ENCODE measurements around the gene DDOST. TPM values are rescaled to one million over a fixed set of nuclear protein-coding genes. Genes with fewer than 3 reads are reported as not detected.

DDOST gene
- total and polyA plus RNA-seq, 2 experiments from 2014 or later, result 151 to 270 TPM

DNA sequence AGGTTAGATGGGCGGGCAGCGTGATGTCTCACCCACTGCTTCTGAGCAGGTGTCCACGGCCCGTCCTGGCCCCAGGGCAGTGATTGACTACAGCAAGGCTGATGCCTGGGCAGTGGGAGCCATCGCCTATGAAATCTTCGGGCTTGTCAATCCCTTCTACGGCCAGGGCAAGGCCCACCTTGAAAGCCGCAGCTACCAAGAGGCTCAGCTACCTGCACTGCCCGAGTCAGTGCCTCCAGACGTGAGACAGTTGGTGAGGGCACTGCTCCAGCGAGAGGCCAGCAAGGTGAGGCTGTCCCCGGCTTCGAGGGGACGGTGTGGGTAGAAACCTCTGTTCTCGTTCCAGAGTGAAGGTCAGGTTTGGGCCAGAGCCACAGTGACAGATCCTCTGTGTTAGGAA lies 12.2 kb downstream of the DDOST start:
- Mint-ChIP-seq H3K27me3 (ENCODE audit: insufficient read depth, low read depth, poor library complexity) (no peaks in the 10 kb centered on the region), H3K4me3 (no peak overlapping the region), H3K9me3 (no peaks in the 10 kb centered on the region), H3K4me1 (no peaks in the 10 kb centered on the region), H3K27ac (no peak overlapping the region), H3K36me3 (ENCODE audit: low read depth) (peaks cover 48% of the 10 kb centered on the region)
- ATAC-seq (no peak), DNase-seq (ENCODE audit: low spot score) (no peak)
- no peaks in the 10 kb centered on the region for H3K4me1 ChIP-seq (ENCODE audit: insufficient read depth)
- H3K4me2 ChIP-seq, result no peak overlapping the region
- H3K9me2 ChIP-seq (ENCODE audit: insufficient read depth), result no peaks in the 10 kb centered on the region
- H4K20me1 ChIP-seq (replicated peaks; ENCODE audit: insufficient read depth), result peaks cover 8% of the 10 kb centered on the region; the same call in 1 of the 2 replicates
- H2AFZ ChIP-seq, result no peak overlapping the region
- H3K27me3 ChIP-seq (ENCODE audit: insufficient read depth), result no peaks in the 10 kb centered on the region
- H3K36me3 ChIP-seq (ENCODE audit: insufficient read depth), result peaks cover 30% of the 10 kb centered on the region; the same call in 1 of the 2 replicates
- no peaks in the 10 kb centered on the region for H3K79me2 ChIP-seq (replicated peaks; ENCODE audit: insufficient read depth)
- H3K27ac ChIP-seq (ENCODE audit: low read depth), result no peak overlapping the region
- TF ChIP-seq JUNB (IDR thresholded peaks at IDR 0.05; ENCODE audit: unreplicated experiment), result no peak
- TF ChIP-seq EZH2 (IDR thresholded peaks at IDR 0.05; ENCODE audit: low read depth, unreplicated experiment), result no peak
- TF ChIP-seq, protein P1, sequence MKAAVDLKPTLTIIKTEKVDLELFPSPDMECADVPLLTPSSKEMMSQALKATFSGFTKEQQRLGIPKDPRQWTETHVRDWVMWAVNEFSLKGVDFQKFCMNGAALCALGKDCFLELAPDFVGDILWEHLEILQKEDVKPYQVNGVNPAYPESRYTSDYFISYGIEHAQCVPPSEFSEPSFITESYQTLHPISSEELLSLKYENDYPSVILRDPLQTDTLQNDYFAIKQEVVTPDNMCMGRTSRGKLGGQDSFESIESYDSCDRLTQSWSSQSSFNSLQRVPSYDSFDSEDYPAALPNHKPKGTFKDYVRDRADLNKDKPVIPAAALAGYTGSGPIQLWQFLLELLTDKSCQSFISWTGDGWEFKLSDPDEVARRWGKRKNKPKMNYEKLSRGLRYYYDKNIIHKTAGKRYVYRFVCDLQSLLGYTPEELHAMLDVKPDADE (IDR thresholded peaks at IDR 0.05), result no peak
- no peak for TF ChIP-seq POLR2AphosphoS5 (IDR thresholded peaks at IDR 0.05; ENCODE audit: low read depth)
- no peak for TF ChIP-seq ZNF114 (CRISPR knock-in tag; IDR thresholded peaks at IDR 0.05)
- TF ChIP-seq, protein P2, sequence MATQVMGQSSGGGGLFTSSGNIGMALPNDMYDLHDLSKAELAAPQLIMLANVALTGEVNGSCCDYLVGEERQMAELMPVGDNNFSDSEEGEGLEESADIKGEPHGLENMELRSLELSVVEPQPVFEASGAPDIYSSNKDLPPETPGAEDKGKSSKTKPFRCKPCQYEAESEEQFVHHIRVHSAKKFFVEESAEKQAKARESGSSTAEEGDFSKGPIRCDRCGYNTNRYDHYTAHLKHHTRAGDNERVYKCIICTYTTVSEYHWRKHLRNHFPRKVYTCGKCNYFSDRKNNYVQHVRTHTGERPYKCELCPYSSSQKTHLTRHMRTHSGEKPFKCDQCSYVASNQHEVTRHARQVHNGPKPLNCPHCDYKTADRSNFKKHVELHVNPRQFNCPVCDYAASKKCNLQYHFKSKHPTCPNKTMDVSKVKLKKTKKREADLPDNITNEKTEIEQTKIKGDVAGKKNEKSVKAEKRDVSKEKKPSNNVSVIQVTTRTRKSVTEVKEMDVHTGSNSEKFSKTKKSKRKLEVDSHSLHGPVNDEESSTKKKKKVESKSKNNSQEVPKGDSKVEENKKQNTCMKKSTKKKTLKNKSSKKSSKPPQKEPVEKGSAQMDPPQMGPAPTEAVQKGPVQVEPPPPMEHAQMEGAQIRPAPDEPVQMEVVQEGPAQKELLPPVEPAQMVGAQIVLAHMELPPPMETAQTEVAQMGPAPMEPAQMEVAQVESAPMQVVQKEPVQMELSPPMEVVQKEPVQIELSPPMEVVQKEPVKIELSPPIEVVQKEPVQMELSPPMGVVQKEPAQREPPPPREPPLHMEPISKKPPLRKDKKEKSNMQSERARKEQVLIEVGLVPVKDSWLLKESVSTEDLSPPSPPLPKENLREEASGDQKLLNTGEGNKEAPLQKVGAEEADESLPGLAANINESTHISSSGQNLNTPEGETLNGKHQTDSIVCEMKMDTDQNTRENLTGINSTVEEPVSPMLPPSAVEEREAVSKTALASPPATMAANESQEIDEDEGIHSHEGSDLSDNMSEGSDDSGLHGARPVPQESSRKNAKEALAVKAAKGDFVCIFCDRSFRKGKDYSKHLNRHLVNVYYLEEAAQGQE (IDR thresholded peaks at IDR 0.05; ENCODE audit: unreplicated experiment), result no peak
- TF ChIP-seq, protein P3, sequence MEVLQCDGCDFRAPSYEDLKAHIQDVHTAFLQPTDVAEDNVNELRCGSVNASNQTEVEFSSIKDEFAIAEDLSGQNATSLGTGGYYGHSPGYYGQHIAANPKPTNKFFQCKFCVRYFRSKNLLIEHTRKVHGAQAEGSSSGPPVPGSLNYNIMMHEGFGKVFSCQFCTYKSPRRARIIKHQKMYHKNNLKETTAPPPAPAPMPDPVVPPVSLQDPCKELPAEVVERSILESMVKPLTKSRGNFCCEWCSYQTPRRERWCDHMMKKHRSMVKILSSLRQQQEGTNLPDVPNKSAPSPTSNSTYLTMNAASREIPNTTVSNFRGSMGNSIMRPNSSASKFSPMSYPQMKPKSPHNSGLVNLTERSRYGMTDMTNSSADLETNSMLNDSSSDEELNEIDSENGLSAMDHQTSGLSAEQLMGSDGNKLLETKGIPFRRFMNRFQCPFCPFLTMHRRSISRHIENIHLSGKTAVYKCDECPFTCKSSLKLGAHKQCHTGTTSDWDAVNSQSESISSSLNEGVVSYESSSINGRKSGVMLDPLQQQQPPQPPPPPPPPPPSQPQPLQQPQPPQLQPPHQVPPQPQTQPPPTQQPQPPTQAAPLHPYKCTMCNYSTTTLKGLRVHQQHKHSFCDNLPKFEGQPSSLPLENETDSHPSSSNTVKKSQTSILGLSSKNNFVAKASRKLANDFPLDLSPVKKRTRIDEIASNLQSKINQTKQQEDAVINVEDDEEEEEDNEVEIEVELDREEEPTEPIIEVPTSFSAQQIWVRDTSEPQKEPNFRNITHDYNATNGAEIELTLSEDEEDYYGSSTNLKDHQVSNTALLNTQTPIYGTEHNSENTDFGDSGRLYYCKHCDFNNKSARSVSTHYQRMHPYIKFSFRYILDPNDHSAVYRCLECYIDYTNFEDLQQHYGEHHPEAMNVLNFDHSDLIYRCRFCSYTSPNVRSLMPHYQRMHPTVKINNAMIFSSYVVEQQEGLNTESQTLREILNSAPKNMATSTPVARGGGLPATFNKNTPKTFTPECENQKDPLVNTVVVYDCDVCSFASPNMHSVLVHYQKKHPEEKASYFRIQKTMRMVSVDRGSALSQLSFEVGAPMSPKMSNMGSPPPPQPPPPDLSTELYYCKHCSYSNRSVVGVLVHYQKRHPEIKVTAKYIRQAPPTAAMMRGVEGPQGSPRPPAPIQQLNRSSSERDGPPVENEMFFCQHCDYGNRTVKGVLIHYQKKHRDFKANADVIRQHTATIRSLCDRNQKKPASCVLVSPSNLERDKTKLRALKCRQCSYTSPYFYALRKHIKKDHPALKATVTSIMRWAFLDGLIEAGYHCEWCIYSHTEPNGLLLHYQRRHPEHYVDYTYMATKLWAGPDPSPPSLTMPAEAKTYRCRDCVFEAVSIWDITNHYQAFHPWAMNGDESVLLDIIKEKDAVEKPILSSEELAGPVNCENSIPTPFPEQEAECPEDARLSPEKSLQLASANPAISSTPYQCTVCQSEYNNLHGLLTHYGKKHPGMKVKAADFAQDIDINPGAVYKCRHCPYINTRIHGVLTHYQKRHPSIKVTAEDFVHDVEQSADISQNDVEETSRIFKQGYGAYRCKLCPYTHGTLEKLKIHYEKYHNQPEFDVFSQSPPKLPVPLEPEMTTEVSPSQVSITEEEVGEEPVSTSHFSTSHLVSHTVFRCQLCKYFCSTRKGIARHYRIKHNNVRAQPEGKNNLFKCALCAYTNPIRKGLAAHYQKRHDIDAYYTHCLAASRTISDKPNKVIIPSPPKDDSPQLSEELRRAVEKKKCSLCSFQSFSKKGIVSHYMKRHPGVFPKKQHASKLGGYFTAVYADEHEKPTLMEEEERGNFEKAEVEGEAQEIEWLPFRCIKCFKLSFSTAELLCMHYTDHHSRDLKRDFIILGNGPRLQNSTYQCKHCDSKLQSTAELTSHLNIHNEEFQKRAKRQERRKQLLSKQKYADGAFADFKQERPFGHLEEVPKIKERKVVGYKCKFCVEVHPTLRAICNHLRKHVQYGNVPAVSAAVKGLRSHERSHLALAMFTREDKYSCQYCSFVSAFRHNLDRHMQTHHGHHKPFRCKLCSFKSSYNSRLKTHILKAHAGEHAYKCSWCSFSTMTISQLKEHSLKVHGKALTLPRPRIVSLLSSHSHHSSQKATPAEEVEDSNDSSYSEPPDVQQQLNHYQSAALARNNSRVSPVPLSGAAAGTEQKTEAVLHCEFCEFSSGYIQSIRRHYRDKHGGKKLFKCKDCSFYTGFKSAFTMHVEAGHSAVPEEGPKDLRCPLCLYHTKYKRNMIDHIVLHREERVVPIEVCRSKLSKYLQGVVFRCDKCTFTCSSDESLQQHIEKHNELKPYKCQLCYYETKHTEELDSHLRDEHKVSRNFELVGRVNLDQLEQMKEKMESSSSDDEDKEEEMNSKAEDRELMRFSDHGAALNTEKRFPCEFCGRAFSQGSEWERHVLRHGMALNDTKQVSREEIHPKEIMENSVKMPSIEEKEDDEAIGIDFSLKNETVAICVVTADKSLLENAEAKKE (CRISPR knock-in tag; IDR thresholded peaks at IDR 0.05), result no peak
- no peak for TF ChIP-seq NANOG (IDR thresholded peaks at IDR 0.05; ENCODE audit: borderline replicate concordance)
- TF ChIP-seq, protein P4, sequence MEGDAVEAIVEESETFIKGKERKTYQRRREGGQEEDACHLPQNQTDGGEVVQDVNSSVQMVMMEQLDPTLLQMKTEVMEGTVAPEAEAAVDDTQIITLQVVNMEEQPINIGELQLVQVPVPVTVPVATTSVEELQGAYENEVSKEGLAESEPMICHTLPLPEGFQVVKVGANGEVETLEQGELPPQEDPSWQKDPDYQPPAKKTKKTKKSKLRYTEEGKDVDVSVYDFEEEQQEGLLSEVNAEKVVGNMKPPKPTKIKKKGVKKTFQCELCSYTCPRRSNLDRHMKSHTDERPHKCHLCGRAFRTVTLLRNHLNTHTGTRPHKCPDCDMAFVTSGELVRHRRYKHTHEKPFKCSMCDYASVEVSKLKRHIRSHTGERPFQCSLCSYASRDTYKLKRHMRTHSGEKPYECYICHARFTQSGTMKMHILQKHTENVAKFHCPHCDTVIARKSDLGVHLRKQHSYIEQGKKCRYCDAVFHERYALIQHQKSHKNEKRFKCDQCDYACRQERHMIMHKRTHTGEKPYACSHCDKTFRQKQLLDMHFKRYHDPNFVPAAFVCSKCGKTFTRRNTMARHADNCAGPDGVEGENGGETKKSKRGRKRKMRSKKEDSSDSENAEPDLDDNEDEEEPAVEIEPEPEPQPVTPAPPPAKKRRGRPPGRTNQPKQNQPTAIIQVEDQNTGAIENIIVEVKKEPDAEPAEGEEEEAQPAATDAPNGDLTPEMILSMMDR (conservative IDR thresholded peaks at IDR 0.05; ENCODE audit: low read depth in 2 of 2), result no peak
- TF ChIP-seq ZNF331 (CRISPR knock-in tag; IDR thresholded peaks at IDR 0.05; ENCODE audit: low read depth), result no peak
- TF ChIP-seq EZH2phosphoT487 (IDR thresholded peaks at IDR 0.05; ENCODE audit: unreplicated experiment), result no peak
- TF ChIP-seq CREB1 (CRISPR knock-in tag; IDR thresholded peaks at IDR 0.05; ENCODE audit: low read depth), result no peak
- TF ChIP-seq STAT1 (IDR thresholded peaks at IDR 0.05; ENCODE audit: unreplicated experiment), result no peak
- H3K4me3 ChIP-seq, result no peak overlapping the region
- H3F3A ChIP-seq (replicated peaks; ENCODE audit: low read depth), result peaks cover 7% of the 10 kb centered on the region; the same call in 1 of the 2 replicates

Data from GM23338 (cell line).